Activated CD4-positive, alpha-beta T cell treated with anti-CD3 and anti-CD28 coated beads, Interleukin-2, Interleukin-6, amounts not matched to agents 100 ng/mL and 50 ng/mL, durations not matched to agents 16 hours and 8 hours (primary cell): Measurements from ENCODE around the gene TREML1.
"Not testable (repeated sequence)": the region's sequence is repeated elsewhere in the genome, so short reads cannot be mapped to it uniquely, and the experiment has no call there.

Experiments
- DNase-seq: peaks from one replicate; pipeline ENCODE4 v3.0.0-alpha.2; 2020

TREML1 gene, protein sequence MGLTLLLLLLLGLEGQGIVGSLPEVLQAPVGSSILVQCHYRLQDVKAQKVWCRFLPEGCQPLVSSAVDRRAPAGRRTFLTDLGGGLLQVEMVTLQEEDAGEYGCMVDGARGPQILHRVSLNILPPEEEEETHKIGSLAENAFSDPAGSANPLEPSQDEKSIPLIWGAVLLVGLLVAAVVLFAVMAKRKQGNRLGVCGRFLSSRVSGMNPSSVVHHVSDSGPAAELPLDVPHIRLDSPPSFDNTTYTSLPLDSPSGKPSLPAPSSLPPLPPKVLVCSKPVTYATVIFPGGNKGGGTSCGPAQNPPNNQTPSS

DNA sequence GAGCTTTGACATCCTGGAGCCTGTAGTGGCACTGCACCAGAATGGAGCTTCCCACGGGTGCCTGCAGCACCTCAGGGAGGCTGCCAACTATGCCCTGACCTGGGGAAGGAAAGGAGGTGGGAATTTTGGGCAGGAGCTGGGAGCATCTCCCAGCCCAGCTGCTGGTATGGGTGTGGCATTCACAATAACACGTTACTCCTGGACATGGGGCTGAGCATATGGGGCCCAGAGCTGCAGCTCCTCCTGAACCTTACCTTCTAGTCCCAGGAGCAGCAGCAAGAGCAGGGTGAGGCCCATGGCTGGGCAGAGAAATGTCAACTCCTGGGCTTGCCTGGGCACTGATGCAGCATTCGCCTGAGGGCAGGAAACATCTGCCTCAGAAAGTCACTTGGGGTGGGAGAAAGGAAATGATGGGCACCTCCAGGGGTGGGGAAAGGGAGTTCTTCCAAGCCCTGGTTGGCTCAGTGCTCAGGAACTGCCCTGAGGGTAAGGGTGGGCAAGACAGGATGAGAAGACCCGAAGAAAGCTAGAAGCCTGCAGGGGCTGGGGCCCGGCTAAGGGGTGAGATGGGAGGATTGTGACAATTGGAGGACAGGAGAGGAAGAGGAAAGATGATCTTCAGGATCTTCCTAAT, at the start of gene TREML1:
Gene TREML1 (minus strand): TSS at position 356 of the 634 bp plus-strand sequence. CDS start 59 bp downstream, at position 297.
- no peak for DNase-seq

DNA sequence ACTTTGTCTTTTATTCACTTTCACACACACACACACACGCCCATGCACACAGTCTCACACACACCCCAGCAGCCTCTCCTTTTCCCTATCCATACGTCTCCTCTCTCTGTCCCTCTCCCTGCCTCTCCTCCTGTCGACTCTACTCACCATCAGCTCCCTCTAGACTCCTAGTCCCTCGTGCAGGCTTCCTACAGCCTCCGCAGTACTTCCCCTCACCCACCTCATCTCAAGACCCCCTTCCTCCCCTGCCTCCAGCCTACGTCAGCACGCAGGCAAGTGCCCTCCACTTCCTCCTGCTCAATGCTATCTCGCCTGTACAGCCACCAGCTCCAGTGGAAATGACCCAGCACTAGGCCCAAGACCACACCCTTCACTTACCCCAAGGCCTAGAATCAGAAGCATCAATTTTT, 47.6 kb upstream of the TREML1 start:
- DNase-seq: no peak

DNA sequence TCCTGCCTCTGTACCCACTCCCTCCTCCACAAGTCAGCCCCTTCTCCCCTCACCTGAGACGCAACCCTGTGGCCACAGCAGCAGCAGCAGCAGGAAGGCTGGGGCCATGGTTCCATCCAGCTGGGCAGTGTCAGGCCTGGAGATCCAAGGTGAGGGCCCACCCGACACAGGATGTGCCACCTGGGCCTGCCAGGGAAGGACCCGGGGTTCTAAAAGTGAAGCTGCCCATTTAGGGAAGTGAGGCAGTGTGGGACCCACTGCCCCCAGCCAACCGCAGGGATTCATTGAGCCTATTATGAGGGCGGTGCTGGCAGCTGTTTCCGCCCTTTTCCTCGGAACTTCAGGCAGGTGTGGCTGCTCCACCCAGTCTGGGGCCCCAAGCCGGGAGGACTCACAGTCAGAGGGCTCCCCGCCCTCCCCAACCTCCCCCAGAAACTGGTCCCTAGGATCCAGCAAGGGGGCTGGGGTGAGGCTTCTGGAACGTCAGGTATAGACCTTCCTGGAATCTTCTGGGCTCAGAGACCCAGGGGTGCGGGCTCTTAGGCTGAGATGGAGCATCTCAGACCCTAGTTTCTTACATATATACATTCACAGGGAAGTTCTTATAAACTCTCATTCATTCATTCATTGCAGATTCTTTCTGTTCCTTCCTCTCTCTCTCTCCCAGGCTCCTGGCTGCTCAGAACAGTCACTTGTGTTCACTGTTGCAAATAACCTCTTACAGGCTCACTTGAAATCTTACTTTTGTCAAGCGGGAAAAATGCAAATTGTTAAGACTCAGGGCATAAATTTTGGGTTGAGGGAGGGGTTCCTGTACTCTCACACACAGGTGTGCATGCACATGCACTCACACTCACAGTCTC, 47.0 kb upstream of the TREML1 start, which contains the start of gene TREML2:
Gene TREML2 (minus strand): TSS at position 249 of the 863 bp plus-strand sequence. CDS start 141 bp downstream, at position 108.
- DNase-seq: peak; percentile 47

DNA sequence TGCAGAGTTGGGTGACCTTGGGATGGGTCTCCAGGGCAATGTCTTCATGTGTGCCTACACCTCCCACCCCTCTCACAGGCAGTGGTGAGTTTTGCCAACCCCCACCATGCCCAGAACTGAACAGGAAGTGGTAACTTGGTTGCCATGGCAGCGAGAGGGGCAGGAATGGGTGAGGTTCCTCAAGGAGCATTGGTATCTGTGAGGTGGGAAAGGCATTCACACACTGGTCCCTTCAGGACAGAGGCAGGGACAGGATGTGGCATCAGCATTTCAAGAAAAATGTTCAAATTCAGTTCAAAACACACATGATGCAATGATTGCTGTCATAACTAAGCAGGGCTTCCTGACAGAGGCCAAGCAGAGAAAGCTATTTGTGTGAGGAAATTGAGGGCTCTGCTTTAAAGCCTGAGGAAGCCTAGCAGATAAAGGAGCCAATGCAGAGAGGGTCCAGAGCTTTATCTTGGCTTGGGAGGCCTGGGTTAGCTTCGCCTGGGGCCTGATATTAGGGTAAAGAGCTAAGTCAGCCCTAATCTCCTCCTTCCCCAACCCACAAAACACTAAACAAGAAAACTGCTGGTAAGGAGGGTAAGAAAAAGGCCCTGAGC, 46.3 kb upstream of the TREML1 start:
- peak; percentile 84 for DNase-seq

DNA sequence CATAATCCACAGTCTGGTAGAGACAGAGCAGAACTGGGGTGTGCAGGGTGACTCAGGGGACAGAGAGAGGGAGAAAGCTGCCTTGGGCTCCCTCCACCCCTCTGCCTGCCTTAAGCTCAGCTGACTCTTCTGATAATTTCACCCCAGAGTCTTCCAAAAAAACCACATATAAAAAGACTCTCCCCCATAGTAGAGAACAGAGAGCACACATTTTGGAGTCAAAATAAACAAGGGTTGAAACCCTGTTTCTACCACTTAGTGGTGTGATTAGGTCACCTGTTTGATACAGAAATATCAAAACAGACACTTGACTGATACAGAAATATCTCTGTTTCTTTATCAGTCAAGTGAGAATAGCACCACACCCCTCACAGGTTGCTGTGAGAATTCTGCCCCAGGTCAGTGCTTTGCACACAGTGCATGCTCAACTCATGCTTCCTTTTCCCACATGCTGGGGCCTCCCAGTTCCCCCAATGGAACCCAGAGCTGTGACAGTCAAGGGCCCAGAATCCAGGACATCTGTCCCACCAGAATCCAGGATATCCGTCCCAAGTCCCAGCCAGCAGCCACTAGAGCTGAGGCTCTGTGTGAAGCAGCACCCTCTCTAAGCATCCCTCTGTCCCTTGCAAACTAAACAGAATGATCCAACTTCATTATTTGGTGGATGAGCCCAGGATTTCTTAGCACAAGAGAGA, 45.6 kb upstream of the TREML1 start:
- peak; percentile 74 for DNase-seq

DNA sequence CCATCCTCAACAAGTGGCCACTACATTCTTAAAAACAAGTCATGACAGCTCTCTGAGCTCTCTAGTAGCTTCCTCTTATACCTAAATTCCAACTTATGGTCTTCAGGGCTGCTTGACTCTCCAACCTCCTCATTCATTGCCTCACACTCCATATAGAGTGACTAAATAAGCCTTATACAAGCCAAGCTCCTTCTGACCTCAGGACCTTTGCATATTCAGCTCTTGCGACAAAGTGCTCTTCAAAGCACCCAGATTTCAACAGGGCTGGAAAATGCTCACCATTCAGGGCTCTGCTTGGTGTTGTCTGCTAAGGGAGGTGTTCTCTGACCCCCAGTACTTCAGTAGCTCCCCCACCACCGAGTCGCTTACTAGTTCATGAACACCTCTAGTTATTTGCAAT, 43.1 kb upstream of the TREML1 start:
- DNase-seq: no peak

DNA sequence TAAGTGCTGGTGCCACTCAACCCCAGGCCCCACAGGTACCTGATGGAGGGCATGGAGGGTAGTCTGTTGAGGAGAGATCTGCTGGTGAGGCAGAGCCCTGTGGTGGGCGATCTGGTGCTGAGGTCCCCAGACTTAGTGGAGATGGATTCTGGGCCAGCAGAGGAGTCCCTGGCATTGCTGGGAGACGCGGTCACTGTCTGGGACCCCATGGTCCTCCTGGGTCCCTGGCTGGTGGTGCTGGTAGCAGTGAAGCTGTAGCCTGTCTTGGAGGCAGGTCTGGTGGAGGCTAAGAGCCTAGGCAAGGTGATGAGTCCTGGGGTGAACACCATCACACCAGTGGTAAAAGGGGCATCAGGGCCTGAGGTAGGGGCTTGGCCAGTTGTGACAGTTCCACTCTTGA, 40.2 kb upstream of the TREML1 start:
- no peak for DNase-seq

DNA sequence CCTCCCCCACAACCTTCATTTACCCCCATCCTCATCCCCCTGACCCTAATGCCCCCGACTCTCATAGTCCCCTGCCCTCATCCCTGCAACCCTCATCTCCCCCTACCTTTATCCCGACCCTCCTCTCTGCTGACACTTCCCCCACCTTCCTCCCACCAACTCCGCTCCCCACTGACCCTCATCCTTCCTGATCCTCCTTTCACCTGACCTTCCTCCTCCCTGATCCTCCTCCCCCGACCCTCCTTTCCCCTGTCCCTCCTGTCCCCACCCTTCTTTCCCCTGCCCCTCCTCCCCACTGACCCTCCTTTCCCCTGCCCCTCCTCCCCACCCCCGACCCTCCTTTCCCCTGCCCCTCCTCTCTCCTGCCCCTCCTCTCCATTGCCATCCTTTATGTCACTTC, 39.7 kb upstream of the TREML1 start:
- no peak for DNase-seq

DNA sequence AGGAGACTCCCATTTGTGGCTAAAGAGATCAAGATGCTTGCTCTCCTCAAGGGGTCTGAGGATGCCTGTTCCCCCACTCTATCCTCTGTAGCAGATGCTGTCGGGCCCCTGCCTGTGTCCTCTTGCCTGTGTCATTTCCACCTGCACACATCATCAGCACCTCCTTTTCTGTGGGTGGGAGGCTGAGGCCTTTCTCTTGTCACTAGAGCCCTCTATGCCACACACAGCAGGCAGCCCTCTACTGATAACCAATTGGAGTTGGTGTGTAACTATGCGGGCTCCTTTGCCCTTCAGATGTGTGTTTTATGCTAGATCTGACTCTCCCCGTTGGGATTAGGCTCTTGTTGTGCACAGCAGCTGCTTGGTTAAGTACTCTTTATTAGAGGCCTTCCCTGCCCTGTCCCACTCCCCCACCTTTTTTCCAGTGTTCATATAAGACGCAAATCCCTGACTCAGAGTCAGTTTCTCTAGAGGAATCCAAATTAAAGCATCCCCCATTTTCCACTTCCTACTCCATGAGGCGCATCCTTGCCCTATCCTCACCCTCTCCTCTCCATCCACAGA, 39.1 kb upstream of the TREML1 start:
- DNase-seq: no peak

DNA sequence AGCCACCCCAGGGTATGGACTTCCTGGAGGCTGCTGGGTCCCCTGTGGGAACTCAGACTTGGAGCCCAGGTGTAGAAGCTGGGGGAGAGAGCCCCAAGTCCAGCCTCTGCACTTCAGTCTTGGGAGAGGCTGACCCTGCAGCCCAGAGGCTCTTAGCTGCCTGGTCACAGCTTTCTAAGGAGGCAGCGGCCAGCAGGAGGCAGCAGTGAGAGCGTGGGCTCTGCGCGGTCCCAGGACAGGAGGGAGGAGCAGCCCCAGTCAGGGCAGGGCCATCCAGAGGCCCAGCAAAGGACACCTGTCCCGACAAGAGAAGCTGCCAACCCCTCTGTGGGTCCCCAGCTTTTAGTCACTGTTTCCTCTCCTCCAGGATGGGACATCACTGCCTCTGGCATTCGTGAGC, 37.4 kb upstream of the TREML1 start:
- peak; percentile 47 for DNase-seq

DNA sequence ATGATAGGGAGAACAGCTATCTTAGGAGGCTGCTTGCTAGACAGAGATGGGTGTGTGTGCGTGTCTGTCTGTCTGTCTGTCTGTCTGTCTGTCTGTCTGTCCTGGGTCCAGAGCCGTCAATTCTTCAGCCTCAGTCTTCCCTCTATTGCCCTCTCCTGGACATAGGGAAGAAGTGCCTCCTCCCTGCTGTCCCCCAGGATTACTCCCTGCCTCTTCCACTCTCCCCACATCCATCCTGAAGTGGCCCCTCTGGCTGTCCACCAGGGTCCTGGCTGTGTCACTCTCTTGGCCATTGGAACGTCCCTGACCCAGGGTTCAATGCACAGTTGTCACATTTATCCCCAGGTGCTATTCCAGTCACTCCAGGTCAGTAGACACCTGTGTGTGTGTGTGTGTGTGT, 36.6 kb upstream of the TREML1 start:
- DNase-seq: no peak

DNA sequence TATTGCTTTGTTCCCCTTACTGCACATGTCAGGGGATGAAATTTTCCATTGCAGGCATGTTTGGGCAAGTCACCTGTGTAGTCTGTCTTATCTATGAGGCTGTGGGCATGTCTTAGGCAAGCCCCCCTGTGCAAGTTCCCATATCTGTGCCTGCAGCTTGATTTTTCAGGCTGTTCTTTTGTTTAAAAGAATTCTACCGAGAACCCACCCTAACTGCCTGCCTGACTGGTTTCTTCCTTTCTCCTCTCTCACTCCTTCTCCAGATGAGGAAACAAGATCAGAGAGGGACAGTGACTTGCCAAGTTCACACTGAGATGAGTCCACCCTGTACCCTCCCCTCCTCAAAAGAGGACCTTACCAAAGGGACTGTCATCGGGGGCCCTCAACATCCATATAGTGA, 35.8 kb upstream of the TREML1 start:
- DNase-seq: no peak

DNA sequence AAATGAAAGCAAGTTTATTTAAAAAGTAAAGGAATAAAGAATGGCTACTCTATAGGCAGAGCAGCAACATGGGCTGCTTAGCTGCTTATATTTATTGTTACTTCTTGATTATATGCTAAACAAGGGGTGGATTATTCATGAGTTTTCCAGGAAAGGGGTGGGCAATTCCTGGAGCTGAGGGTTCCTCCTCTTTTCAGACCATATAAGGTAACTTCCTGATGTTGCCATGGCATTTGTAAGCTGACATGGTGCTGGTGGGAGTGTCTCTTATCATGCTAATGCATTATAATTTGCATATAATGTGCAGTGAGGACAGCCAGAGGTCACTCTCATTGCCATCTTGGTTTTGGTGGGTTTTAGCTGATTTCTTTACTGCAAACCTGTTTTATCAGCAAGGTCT, 34.9 kb upstream of the TREML1 start:
- DNase-seq: not testable (repeated sequence)

DNA sequence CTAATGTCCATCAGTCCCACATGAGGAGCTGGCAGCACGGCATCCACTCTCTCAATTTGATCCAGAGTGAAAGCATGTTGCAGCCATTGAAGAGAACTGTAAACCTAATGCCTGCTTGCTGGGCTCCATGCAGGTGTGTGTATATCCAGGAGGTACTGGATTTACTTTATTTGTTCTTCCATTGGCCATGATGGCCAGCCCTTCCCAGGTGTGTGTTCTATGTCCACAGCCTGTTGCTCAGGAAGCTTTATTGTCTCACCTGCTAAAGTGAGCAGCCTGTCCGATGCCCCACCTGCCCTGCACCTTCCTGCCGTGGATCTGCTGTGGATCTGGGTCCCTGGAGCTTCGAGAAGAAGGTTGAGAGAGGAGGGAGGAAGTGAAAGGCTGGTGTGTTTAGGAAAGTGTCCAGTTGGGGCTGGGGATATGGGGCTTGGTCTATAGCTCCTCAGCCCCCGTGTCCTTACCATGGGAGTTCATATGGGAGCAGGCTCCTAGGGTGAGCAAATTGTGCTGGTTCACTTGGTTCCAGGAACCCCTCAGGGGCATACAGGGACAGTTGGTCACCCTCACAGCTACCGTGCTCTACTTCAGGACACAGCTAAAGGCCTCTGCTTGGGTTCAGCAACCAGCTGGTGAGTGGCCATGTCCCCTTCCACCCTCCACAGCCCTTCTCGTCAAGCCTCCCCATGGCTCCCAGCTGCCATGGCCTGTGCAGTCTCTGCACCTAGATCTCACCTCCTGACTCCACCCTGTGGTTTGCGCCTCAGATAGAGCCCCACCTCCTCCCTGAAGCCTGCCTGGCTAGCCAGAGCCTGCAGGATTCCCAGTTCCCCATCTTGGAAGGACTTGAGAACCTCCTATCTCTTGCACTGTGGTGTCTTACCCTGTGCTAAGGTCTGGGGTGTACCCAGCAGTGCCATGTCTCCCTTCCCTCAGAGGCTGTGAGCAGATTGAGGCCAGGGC, 34.1 kb upstream of the TREML1 start:
- DNase-seq: no peak

DNA sequence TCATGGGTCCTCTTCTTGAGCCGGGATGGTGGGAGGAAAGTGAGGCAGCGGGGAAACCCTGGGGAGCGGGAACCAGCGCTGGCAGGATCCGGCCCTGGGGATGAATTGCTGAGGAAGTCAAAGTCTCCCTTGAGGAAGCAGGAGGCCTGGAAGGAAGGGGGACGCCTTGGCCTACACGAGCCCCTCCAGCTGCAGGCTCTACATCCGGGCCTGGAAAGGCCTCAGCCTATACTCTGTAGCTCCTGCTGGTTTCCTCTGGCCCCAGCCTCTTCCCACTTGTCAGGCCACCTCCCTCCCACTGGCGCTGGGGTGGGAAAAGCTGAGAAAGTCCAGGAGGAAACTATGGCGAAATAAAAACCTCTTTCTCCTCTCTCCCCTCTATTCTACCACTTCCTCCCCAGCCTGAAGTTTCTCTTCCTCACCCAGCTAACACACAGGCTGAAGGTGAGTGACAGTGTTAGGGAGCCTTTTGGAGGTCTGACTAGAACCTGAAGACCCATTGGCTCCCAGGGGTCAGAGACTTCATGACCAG, 31.9 kb upstream of the TREML1 start:
- no peak for DNase-seq

DNA sequence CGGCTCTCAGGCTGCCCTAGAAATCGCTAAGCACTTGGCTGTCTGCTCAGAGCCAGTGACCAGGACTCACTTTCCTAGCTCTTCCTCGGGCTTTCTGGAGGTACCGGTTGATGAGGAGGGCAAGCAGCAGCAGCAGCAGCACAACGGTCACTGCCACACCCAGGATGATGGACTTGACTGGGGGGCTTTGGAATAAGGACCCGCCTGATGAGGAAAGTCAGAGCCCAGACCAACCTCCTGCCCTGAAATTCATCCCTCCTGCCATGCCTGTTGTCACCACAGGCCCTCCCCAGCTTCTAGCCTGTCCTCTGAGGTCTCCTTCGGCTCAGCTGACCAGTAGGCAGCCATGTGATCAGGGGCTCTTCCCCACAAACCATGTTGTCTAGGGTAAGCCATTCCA, 30.6 kb upstream of the TREML1 start:
- DNase-seq: no peak

DNA sequence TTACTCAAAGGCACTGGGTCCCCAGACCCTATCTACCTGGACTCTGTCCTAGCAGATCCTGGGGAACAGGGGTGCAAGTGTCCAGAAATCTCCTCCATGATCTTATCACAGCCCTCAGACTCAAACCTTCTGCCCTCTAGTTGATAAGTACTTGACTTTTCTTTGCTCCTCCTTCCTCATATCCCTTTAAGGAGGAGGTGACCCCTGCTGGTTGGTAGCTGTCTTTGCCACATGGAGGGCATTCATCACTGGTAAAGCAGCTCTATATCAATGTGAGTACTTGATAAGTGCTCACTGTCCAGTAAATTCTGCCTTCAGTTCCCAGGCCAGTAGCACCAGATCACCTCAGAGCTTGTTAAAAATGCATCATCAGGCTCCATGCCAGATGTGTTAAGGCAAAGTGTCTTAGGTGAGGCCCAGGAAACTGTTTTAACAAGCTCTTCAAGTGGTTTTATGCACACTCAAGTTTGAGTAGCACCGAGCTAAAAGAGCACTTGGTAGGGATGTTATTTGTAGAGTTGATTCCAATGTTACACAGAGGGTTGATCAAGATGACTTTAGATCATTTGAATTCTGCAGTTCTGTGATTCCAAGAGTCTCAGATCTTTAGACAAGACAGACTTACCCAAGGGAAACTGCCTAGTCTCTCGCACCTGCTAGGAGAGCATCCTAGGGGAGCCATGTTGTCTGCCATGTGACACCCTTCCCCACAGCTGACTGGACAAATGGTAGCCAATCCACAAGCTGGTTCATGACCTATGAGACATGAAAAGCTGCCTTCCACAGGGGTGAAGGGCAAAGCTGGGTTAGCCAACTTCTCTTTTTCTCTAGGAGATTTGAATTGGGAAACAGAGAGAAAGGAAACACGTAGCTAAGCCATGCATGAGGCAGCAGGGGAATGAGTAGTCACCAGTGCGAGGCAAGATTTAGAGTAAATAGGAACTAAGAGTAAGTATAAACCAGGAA, 28.2 kb upstream of the TREML1 start:
- DNase-seq: peak; percentile 71

DNA sequence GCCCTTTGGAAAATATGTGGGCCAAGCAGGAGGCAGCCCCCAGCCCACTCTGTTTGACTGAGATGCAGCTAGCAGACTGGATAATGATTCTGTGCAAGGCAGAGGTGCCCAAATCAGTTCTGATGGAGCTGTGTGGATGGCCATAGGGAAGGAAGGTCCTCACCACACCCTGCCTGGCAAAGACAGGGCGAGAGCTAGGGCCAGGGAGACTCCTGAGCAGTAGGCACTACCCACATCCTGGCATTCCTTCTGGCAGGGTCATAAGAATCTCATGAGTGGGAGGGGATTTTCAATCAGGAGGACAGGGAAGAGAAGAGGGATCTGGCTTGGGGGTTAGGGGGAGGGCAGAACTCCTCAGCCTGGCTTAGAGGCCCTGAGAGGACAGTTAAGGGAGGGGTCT, 27.4 kb upstream of the TREML1 start:
- DNase-seq: no peak

DNA sequence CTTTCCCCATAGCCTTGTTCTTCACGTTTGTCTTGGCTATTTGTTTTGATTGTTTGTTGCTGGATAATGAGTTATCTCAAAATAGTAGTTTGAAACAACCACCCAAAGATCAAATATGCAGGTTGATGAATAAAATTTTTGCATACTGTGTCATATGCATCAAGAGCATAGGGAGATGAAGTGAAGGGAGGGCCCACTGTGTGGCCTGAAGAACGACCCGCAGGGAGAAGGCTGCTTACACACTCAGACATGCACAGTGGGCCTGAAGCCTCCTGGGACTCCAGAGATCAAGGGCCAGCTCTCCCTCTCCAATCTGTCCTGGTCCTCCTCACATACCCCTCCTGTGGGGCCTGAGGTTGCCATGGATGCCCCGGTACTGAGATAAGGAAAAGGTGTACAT, 25.0 kb upstream of the TREML1 start:
- DNase-seq: no peak
